ENCODE results near the gene ATXN1. TPM values are rescaled to one million over a fixed set of nuclear protein-coding genes. Genes with fewer than 3 reads are reported as not detected.
"Not testable (repeated sequence)": the region's sequence is repeated elsewhere in the genome, so short reads cannot be mapped to it uniquely, and the experiment has no call there.

ATXN1 gene
- total RNA-seq, 1 experiment from 2014 or later = 13.4 TPM

DNA sequence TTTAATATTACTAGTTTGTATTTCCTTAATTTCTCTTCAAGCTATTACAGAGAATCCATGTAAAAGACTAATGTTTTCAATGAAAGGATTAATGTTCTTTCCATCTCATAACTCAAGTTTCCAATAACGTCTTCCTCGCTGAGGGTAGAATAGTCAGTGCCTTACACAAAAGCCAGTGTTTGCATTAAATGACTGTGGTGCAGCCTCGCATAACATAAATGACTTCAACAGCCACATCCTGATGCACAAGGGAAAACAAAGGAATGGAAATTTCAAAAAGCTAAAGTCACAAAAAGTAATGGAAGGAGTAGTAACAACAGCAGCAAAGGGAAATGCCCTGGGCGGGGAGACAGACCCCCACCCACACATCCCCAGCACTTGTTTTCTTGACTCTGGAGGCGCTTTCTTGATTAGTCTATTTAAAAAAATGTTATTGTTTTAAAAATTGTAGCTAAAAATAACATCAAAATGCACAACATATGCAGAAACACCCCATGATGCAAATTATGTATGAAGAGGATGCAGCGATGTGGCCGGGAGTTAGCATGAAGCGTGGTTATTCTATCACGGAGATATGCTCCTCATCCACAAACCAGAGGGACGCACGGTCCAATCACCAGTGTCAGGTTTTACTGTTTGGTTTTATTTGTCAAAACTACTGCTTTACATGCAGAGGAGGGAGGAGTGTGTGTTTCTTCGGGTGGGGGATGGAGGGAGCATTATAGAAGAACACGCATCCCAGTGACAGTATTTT, 294.3 kb downstream of the ATXN1 start:
- in situ Hi-C loops (cut with HindIII; ENCODE audit: low pct_unique_long_range_greater_than_20kb, low sequenced_read_pairs) = no loop called here
- DNase-seq (ENCODE audit: low read depth, low spot score) = peak; percentile 30

DNA sequence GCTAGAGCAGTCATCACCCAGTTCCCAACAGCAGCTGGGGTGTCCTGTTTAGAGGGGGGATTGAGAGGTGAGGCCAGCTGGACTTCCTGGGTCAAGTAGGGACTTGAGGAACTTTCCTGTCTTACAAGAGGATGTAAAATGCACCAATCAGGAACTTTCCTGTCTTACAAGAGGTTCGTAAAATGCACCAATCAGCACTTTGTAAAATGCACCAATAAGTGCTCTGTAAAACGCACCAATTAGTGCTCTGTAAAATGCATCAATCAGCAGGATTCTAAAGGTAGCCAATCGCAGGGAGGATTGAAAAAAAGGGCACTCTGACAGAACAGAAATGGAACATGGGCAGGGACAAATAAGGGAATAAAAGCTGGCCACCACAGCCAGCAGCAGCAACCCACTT, 297.2 kb downstream of the ATXN1 start:
- no peak for DNase-seq (ENCODE audit: low read depth, low spot score)
- in situ Hi-C loops (cut with HindIII; ENCODE audit: low pct_unique_long_range_greater_than_20kb, low sequenced_read_pairs) = no loop called here

DNA sequence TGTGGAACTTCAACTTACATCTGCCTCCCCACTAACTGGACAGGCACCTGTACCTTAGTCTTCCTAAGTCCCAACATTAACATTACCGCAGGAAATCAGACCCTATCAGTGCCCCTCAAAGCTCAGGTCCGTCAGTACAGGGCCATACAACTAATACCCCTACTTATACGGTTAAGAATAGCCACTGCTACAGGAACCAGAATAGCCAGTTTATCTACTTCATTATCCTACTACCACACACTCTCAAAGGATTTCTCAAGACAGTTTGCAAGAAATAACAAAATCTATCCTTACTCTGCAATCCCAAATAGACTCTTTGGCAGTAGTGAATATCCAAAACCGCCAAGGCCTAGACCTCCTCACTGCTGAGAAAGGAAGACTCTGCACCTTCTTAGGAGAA, 298.0 kb downstream of the ATXN1 start:
- DNase-seq (ENCODE audit: low read depth, low spot score); in situ Hi-C loops (cut with HindIII; ENCODE audit: low pct_unique_long_range_greater_than_20kb, low sequenced_read_pairs): not testable (repeated sequence)

DNA sequence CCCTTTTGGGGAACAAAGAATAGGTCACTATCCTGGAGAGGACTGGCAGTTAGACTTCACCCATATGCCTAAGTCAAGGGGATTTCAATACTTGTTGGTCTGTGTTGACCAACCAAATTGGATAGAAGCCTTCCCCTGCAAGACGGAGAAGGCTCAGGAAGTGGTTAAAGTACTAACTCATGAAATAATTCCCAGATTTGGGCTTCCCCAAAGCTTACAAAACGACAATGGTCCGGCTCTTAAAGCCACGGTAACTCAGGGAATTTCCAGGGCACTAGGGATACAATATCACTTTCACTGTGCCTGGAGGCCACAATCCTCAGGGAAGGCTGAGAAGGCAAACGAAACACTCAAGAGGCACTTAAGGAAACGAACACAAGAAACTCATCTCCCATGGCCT, 299.8 kb downstream of the ATXN1 start:
- in situ Hi-C loops (cut with HindIII; ENCODE audit: low pct_unique_long_range_greater_than_20kb, low sequenced_read_pairs) = no loop called here
- no peak for DNase-seq (ENCODE audit: low read depth, low spot score)

DNA sequence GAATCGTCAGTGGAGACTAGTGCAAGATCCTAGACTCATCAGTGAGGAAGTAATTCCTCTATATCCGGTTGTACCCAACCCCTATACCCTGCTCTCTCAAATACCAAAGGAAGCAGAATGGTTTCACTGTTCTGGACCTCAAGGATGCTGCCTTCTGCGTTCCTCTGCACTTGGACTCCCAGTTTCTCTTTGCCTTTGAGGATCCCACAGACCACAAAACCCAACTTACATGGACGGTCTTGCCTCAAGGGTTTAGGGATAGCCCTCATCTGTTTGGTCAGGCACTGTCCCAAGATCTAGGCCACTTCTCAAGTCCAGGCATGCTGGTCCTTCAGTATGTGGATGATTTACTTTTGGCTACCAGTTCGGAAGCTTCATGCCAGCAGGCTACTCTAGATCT, 301.8 kb downstream of the ATXN1 start:
- DNase-seq (ENCODE audit: low read depth, low spot score); in situ Hi-C loops (cut with HindIII; ENCODE audit: low pct_unique_long_range_greater_than_20kb, low sequenced_read_pairs): not testable (repeated sequence)

DNA sequence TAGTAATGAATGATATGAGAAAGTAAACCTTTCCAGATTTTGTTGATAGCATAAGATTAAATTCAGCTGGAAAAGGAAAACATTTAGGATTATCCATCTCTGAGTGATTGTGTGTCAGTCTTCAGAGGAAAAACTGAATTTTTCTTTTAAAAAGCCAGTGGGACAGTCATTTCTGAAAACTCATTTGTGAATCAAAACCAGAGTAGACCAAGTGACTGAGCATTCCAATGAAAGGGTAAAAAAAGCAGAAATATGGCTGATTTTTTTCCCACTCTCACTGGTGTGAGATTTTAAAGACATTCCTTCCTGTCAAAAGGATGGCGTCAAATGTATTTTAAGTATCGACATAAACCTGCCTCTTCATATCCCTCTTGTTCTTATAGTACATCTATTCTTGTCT, 308.9 kb downstream of the ATXN1 start:
- in situ Hi-C loops (cut with HindIII; ENCODE audit: low pct_unique_long_range_greater_than_20kb, low sequenced_read_pairs) = no loop called here
- DNase-seq (ENCODE audit: low read depth, low spot score) = no peak

DNA sequence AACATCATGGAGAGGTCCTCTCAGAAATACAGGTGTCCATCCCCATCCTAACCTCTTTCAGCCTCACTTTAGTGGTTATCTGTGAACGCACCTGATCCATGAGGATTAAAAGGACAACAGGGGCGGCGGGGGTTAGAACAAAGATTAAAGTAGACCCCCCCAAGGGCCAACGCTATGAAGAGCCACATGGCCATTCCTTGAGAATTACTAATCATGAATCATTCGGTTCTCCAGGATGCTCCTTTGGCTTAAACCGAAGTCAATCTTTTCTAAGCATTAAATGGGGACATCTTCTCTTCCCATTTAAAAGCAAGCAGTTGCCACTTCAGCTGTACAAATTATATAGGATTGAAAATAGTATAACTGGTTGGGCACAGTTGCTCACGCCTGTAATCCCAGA, 310.4 kb downstream of the ATXN1 start:
- in situ Hi-C loops (cut with HindIII; ENCODE audit: low pct_unique_long_range_greater_than_20kb, low sequenced_read_pairs) = no loop called here
- DNase-seq (ENCODE audit: low read depth, low spot score) = no peak

DNA sequence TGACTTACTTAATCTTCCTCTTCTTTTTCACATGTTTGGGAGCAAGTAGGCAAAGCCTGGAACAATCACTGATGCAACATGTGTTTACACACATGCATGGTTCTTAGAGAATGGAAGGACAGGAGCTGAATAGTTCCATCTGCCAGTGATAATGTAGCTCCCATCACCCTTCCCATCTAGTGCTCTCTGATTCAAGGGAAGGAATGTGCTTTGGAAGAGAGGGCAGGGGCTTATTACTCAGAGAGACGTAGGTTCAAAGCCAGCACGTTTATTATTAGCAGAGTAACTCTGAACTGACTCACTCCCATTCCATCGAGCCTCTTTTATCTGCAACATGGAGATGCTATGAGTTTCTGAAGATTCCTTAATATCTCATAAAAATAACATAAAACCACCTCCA, 311.0 kb downstream of the ATXN1 start:
- DNase-seq (ENCODE audit: low read depth, low spot score) = no peak
- in situ Hi-C loops (cut with HindIII; ENCODE audit: low pct_unique_long_range_greater_than_20kb, low sequenced_read_pairs) = no loop called here

DNA sequence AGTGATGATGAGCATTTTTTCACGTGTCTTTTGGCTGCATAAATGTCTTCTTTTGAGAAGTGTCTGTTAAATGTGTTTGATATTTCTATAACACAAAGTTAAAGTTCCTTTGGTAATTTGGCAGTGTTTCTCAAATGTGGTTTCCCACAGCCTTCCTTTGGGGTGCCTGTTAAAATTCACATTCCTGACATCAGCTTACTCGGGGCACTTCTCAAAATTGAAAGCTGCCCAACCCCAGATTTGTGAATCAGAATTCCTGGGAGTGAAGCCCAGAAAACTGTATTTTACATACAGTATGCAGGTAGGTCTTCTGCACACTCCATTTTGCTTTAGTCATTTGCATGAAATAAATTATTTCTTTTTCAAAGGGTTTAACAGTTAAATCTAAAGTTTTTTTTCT, 315.0 kb downstream of the ATXN1 start:
- no peak for DNase-seq (ENCODE audit: low read depth, low spot score)
- in situ Hi-C loops (cut with HindIII; ENCODE audit: low pct_unique_long_range_greater_than_20kb, low sequenced_read_pairs) = no loop called here

DNA sequence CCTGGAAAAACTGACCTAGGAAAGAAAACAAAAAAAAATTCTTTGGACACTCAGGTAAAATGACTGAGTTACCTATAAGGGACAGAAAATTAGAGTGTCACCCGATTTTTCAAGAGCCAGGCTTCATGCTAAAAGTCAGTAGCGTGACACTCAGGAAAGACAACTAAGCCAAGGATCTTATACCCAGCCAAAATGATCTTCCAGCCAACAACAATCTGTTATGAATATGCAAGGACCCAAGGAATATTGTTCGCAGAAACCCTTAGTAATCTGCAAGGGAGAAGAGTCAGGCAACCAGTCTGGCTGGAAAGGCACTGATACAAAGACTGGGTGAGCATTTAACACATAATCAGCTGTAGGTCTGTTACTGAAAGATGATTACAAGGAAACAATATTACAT, 319.2 kb downstream of the ATXN1 start:
- in situ Hi-C loops (cut with HindIII; ENCODE audit: low pct_unique_long_range_greater_than_20kb, low sequenced_read_pairs) = no loop called here
- no peak for DNase-seq (ENCODE audit: low read depth, low spot score)

DNA sequence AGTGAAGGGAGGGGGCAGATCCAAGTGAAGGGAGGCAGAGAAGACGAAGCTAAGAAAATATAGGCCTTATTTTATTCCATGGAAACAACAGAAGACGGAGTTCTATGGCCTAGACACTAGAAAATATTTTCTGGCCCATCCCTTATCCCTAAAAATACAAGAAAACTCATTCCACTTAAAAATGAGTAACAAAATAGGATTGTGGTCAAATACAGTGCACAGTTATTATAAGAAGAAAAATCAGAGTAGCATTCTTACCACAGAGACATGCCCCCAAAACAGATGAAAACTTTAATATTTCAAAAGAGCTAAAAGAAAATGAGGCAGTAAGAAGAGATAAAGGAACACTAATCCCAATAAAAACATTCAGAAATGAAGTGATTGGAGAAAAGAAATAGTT, 320.0 kb downstream of the ATXN1 start:
- in situ Hi-C loops (cut with HindIII; ENCODE audit: low pct_unique_long_range_greater_than_20kb, low sequenced_read_pairs) = no loop called here
- no peak for DNase-seq (ENCODE audit: low read depth, low spot score)

DNA sequence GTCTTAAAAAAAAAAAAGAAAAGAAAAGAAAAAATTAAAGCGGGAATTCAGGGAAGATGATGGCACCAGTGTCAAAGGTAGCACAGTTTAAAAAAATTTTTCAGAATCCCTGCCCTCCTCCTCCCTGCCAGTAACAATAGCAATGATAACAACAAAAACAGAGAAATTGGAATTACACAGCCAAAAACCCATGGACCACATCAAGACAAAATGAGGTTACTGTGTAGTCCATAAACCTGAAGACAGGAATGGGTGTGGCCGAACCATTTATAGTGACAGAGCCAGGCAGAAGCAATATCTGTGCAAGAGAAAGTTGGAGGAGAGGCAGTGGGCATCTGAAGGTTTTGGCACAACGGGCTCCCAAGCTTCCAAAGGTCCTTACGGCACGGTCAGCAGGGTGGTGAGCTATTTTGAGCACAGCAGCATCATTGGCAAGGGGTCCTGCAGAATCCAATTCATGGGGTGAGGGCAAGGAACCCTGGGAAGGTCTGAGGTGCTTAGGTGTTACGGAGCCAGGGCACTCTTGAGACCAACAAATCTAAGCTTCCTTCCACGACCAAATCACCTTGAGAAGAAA, 320.5 kb downstream of the ATXN1 start:
- DNase-seq (ENCODE audit: low read depth, low spot score) = no peak
- in situ Hi-C loops (cut with HindIII; ENCODE audit: low pct_unique_long_range_greater_than_20kb, low sequenced_read_pairs) = no loop called here

DNA sequence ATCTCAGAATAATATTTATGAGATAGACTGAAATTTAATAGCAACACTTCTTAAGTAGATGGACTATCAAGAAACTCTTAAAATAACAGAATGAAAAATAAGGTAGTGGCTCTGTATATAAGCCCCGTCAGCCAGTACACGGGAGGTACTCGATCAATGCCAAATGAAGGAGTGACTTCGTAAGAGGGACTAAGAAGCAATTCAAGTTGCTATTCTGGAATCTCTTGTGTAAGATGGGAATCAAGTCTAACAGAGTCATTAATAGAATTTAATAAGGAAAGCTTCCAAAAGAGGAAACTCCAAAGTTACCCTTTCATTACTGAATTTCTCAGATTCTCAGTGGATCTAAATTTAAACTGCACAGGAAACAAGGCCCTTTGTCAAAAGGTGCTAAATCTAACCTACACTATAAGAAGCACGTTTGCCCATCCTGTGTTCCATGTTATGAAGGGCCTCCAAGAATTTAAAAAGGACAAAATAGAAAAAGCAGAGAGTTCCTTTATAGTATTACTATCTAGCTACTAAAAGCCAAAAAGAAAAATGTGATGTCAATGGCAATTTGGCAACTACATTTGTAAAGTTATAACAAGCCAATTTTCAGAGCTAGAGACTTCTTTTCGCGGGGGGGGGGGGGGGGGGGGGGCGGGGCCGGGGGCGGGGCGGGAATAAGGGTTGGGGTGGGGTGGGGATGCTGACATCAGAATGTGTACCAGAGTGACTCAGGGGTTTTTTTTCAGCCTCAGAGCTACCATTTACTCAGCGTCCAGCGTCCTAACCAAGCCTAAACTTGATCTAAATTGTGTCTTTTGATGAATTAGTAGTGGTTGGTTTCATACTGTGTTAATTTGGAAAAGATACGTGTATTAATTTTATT, 322.3 kb downstream of the ATXN1 start:
- in situ Hi-C loops (cut with HindIII; ENCODE audit: low pct_unique_long_range_greater_than_20kb, low sequenced_read_pairs) = no loop called here
- peak; percentile 26 for DNase-seq (ENCODE audit: low read depth, low spot score)

DNA sequence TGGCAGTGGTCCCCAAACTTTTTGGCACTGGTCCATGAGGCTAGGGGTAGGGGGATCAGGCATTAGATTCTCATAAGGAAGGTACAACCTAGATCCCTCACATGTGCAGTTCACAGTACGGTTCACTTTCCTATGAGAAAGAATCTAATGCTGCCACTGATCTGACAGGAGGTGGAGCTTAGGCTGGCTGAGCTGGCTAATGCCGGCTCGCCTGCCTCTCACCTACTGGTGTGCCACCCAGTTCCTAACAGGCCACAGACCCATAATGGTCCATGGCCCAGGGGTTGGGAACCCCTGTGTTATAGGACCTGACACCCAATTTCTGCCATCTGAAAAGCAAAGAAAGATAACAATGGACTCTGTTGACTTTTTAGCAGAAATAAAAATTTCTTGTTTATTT, 323.3 kb downstream of the ATXN1 start:
- in situ Hi-C loops (cut with HindIII; ENCODE audit: low pct_unique_long_range_greater_than_20kb, low sequenced_read_pairs) = no loop called here
- DNase-seq (ENCODE audit: low read depth, low spot score) = no peak

DNA sequence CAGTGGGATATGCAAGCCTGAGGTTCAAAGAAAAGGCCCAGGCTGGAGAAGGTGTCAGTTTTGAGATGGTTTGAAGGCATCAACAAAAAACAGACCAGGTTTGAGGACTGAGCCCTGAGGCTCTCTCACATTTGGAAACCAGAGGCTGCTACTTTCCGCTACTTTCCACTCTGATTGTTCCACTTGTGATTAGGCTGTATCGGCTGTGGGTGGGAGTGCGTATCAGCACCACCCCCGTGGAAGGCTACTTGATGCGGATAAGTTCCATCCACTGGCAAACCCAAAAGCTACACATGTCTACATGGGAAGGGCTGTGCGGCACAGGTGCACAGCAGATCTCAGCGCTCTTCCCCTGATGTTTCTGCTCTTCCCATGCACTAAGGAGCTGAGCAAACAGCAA, 324.2 kb downstream of the ATXN1 start:
- in situ Hi-C loops (cut with HindIII; ENCODE audit: low pct_unique_long_range_greater_than_20kb, low sequenced_read_pairs) = no loop called here
- DNase-seq (ENCODE audit: low read depth, low spot score) = no peak

DNA sequence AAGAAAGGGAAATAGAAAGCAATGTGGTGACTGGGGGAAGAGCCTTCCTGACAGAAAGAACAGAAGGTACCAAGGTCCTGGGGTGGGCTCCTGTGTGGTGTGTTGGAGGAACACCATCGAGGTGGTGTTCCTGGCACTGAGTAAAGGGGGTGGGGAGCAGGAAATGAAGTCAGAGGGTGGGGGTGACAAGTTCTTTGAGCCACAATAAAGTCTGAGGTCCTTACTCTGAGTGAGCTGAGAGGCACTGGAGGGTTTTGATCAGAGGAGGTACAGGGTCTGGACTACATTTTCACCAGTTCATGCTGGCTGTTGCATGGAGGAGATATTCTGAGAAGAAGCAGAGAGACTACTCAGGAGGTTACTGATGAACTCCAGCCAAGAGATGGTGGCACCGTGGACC, 324.7 kb downstream of the ATXN1 start:
- in situ Hi-C loops (cut with HindIII; ENCODE audit: low pct_unique_long_range_greater_than_20kb, low sequenced_read_pairs) = no loop called here

DNA sequence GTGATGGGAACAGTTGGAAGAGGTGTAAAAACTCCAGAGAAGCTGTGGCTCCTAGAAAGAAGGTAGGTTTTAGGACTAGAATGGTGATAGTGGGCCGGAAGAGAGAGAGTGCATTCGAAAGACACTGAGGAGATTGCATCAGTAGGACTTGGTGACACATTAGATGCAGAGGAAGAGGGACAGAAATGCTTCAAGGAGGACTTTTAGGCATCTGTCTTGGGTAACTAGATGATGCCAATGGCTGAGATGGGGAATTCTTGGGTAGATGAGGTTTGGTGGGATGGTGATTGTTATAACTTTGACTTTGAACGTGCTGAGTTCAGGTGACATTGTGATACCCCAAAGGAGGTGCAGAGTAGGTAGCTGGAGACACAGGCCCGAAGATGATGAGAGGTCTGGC, 326.4 kb downstream of the ATXN1 start:
- in situ Hi-C loops (cut with HindIII; ENCODE audit: low pct_unique_long_range_greater_than_20kb, low sequenced_read_pairs) = no loop called here

More for the DNA sequence above, 324.7 kb downstream of the ATXN1 start:
- DNase-seq (ENCODE audit: low read depth, low spot score) = no peak

DNA sequence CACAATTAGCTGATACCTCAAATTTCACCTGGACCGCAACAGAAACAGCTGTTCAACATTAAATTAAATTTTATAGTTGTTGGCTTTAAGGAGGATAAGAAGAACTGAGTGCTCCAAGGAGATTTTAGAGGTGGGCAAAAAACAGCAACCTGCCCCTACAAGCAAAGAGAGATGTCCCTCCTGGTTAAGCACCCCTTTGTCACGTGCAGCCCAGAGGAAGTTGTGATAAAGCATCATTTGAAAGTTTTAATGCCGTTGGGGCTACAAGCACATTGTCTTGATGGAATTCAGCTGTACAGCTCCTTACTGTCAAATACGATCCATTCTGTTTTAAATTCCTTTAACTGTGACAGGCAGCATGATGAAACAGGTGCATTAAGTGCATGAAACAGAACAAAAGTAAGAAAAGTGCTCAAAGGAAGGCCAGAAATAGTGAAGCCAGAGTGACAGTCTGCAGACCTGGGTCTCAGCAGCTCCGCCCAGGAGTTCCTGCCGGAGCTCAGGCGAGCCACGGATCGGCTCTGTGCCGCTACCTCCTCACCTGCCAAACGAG, 327.8 kb downstream of the ATXN1 start:
- no peak for DNase-seq (ENCODE audit: low read depth, low spot score)
- in situ Hi-C loops (cut with HindIII; ENCODE audit: low pct_unique_long_range_greater_than_20kb, low sequenced_read_pairs) = no loop called here

More for the DNA sequence above, 326.4 kb downstream of the ATXN1 start:
- no peak for DNase-seq (ENCODE audit: low read depth, low spot score)
